GM12891 (cell line): ENCODE measurements around the gene FLVCR1.

Experiments used
- PAX5 ChIP-seq: IDR thresholded peaks from 2 replicates; pipeline ENCODE4 v1.6.1; 2011; ENCODE audit warnings: low read length, moderate library complexity, mild to moderate bottlenecking; ENCODE audit not compliant: insufficient read depth, severe bottlenecking
- POLR2A ChIP-seq: IDR thresholded peaks from 2 replicates; pipeline ENCODE4 v1.6.1; 2011; ENCODE audit warnings: low read depth, low read length, control low read depth
- POLR2AphosphoS5 ChIP-seq: IDR thresholded peaks from 2 replicates; pipeline ENCODE4 v1.6.1; 2011; ENCODE audit warnings: low read depth, low read length, control low read depth
- SPI1 ChIP-seq: IDR thresholded peaks from 2 replicates; pipeline ENCODE4 v1.6.1; 2011; ENCODE audit warnings: low read depth, low read length, control low read depth
- TAF1 ChIP-seq: IDR thresholded peaks from 2 replicates; pipeline ENCODE4 v1.6.1; 2011; ENCODE audit warnings: low read depth, low read length, control low read depth

DNA sequence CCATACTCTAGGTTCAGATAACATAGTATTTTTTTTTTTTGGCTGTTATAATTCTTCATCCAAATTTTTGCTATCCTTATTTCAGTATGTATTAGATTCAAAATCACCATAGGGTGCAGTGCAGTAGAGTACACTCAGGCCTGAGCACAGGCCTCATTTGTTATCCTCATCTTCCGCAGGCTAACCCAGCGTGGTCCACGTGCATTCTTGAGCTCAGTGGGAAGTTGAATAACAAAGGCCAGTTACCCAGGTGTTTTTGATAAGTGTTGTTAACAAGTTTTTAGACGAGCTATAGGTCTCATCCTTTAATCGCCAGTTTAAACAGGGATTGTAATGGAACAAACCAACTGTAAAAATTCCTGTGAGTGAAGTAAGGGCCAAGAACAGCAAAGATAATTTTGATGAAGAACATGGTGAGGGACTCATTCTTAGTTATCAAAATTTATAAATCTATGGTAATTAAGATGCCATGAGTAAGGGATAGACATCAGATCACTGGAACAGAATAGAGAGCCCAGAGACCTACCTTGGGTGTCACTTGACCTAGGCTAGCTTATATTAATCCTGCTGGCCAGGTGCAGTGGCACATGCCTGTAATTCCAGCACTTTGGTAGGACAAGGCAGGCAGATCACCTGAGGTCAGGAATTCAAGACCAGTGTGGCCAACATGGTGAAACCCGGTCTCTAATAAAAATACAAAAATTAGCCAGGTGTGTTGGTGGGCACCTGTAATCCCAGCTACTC, 22.0 kb downstream of the FLVCR1 start:
- TF ChIP-seq POLR2AphosphoS5 (no peak), SPI1 (no peak), POLR2A (no peak), TAF1 (no peak), PAX5 (no peak)
